Psoas muscle (tissue), 8 donors: ENCODE results near the gene LAMB3. TPM values are rescaled to one million over a fixed set of nuclear protein-coding genes. Genes with fewer than 3 reads are reported as not detected.
"Not testable (repeated sequence)": the region's sequence is repeated elsewhere in the genome, so short reads cannot be mapped to it uniquely, and the experiment has no call there.

Source experiments
- ATAC-seq, 4 donors: fragments of 200-7000 bp; cut with Tn5 transposase; one replicate each; pipeline ENCODE4 v1.9.1; 2020; ENCODE audit warnings: moderate library complexity in 3 of 4, mild to moderate bottlenecking in 2 of 4
- DNase-seq, 2 donors: peaks; one replicate each; pipeline ENCODE4 v3.0.0-alpha.2; 2020
- H3K27ac ChIP-seq: fragments of 200-600 bp; one replicate; pipeline ENCODE4 v1.8.0; 2022
- H3K27me3 ChIP-seq, 3 donors: fragments of 200-600 bp in 1 of 3; one replicate each; pipeline versions ENCODE4 v1.6.1 to v1.8.0; 2013 to 2022; ENCODE audit warnings: low read length in 2 of 3, mild to moderate bottlenecking in 2 of 3, moderate library complexity in 1 of 3; ENCODE audit not compliant: insufficient read depth in 3 of 3
- H3K36me3 ChIP-seq, 2 donors: fragments of 200-600 bp in 1 of 2; one replicate each; pipeline versions ENCODE4 v1.6.1 to v1.8.0; 2013 to 2022; ENCODE audit warnings: low read depth in 1 of 2, mild to moderate bottlenecking in 1 of 2, moderate library complexity in 1 of 2; ENCODE audit not compliant: insufficient read depth in 1 of 2
- H3K4me1 ChIP-seq: fragments of 200-600 bp; one replicate; pipeline ENCODE4 v1.8.0; 2022
- H3K4me3 ChIP-seq: fragments of 200-600 bp; one replicate; pipeline ENCODE4 v1.8.0; 2022; ENCODE audit warnings: mild to moderate bottlenecking
- H3K9me3 ChIP-seq: fragments of 200-600 bp; one replicate; pipeline ENCODE4 v1.8.0; 2022
- CTCF ChIP-seq: fragments of 200-600 bp; IDR thresholded peaks from one replicate; pipeline ENCODE4 v1.8.0; 2022; ENCODE audit warnings: antibody characterized with exemption
- WGBS, 3 donors: extraction: QIAGEN DNeasy Blood & Tissue Kit; methylation state at CpG; one replicate each; pipeline versions ENCODE4 v1.1.6 to v1.1.7; 2013; 5-methylcytosine and 5-hydroxymethylcytosine counted together
- intact Hi-C, 2 donors: fragments of 100-400 bp; cut with DNase I; formaldehyde crosslinking; loops; one replicate each; pipeline versions ENCODE4 v1.11.0 to v1.14.2; 2022
- long read RNA-seq, 2 donors: library from polyadenylated mRNA; unstranded; transcript quantifications; one replicate each; pipeline ENCODE4 v2.0.0, GENCODE V29; 2021
- polyA plus RNA-seq, 3 donors: library from polyadenylated mRNA; stranded (reverse); fragments of 200-250 nt; gene quantifications; one replicate each; pipeline ENCODE4 v1.2.3, GENCODE V29; 2013
- total RNA-seq, 4 donors: library from RNA; stranded (reverse); fragmentation: NEBNext Ultra II Directional in 2 of 4; extraction: Animal tissue kit (Norgen Biotek cat#: 25700) in 2 of 4; gene quantifications; one replicate each; pipeline versions ENCODE4 v1.2.1 to v1.2.4, GENCODE V29; 2021 to 2023
- donor health status: healthy with polysubstance abuse.
- donor health status: DM: no; HTN: no; CAD: no; lungs with moderate emphysema.
- donor health status: Bipolar disorder and iron deficiency.
- donor health status: healthy.
- donor health status: DM: yes; HTN: yes; CAD: no.
- donor health status: DM: no; HTN: no; CAD: no.
- donor health status: DM: no; HTN: no; CAD: no.
- donor health status: DM: yes; HTN: yes; CAD: no.

The LAMB3 gene
- total RNA-seq = 1 to 10 TPM in 3 of 4 donors, under 1 TPM in 1; 0.88 to 2.7 (median 1.8) TPM
- polyA plus RNA-seq = 1 to 10 TPM in 2 of 3 donors, under 1 TPM in 1; 0.98 to 2.6 (median 2.0) TPM
- long read RNA-seq, donor 1, partial matches to known transcripts = 1 of 2 reads
- long read RNA-seq, donor 1, other reads (novel, unspliced or antisense) = 1 of 2 reads
- long read RNA-seq, donor 2, full-length matches to known transcripts = 1 of 3 reads
- long read RNA-seq, donor 2, partial matches to known transcripts = 1 of 3 reads
- long read RNA-seq, donor 2, other reads (novel, unspliced or antisense) = 1 of 3 reads

- no peaks in the 10 kb centered on the region for H3K27me3 ChIP-seq
- DNase-seq (no peak), ATAC-seq (no peak)
- no peak for TF ChIP-seq CTCF
- intact Hi-C loops = no loop called here
- peak within 1 kb of the TSS; percentile 48 for H3K27ac ChIP-seq
- H3K36me3 ChIP-seq = no peaks in the 10 kb centered on the region
- no peak within 1 kb of the TSS for H3K4me3 ChIP-seq
- H3K4me1 ChIP-seq = peaks cover 24% of the 10 kb centered on the region
- H3K9me3 ChIP-seq = no peaks in the 10 kb centered on the region
- WGBS, 3 donors = 78 to 82% (median 80%) methylated on average over 14 of the region's 14 CpGs
Measured at GRCh38 chr1:209652121-209652735, at the start of gene LAMB3. Gene LAMB3, minus strand, starts transcription at chr1:209652425. Its CDS starts 1,481 bp downstream, at chr1:209650944.

GRCh38 chr1:209700686-209701085 is 48.5 kb upstream of the LAMB3 start:
- ATAC-seq, H3K27me3 ChIP-seq, H3K36me3 ChIP-seq, intact Hi-C loops, H3K9me3 ChIP-seq, DNase-seq, H3K4me3 ChIP-seq, H3K4me1 ChIP-seq, H3K27ac ChIP-seq: not testable (repeated sequence)

GRCh38 chr1:209697126-209697525 is 44.9 kb upstream of the LAMB3 start:
- H3K36me3 ChIP-seq = no peaks in the 10 kb centered on the region
- intact Hi-C loops = loop anchor here in 1 of 2 donors (2.0 kb wide), 1 partner anchor 96 kb away; no protein-coding TSS in a partner anchor
- no peaks in the 10 kb centered on the region for H3K27me3 ChIP-seq
- ATAC-seq (no peak), DNase-seq (no peak)
- H3K9me3 ChIP-seq = no peaks in the 10 kb centered on the region
- no peak overlapping the region for H3K4me3 ChIP-seq
- TF ChIP-seq CTCF = no peak
- H3K4me1 ChIP-seq = no peaks in the 10 kb centered on the region
- 82 to 85% (median 83%) methylated on average over 3 of the region's 3 CpGs for WGBS, 3 donors
- H3K27ac ChIP-seq = no peak overlapping the region

- intact Hi-C loops = loop anchor here in 1 of 2 donors (2.0 kb wide), 1 partner anchor 96 kb away; no protein-coding TSS in a partner anchor
- H3K9me3 ChIP-seq = no peaks in the 10 kb centered on the region
- H3K36me3 ChIP-seq = no peaks in the 10 kb centered on the region
- no peak for TF ChIP-seq CTCF
- H3K27me3 ChIP-seq = no peaks in the 10 kb centered on the region
- no peak for DNase-seq
- H3K4me1 ChIP-seq = no peaks in the 10 kb centered on the region
- H3K27ac ChIP-seq = no peak overlapping the region
- H3K4me3 ChIP-seq = no peak overlapping the region
- ATAC-seq = no peak
Measured at GRCh38 chr1:209696673-209697072, 44.4 kb upstream of the LAMB3 start.

- Histone ChIP-seq H3K4me1 (no peaks in the 10 kb centered on the region), H3K4me3 (no peak overlapping the region), H3K27ac (no peak overlapping the region), H3K9me3 (no peaks in the 10 kb centered on the region), H3K36me3 (no peaks in the 10 kb centered on the region), H3K27me3 (no peaks in the 10 kb centered on the region)
- intact Hi-C loops = loop anchor here (1.0 to 5.0 kb wide), 4 partner anchors 66 to 117 kb away; no protein-coding TSS in a partner anchor
- 1 to 4% (median 2%) methylated on average over 3 of the region's 3 CpGs for WGBS, 3 donors
- TF ChIP-seq CTCF = peak; percentile 85
- ATAC-seq (peak; percentile 76 to 92 (median 82)), DNase-seq (peak; percentile 77 to 81)
Measured at GRCh38 chr1:209692745-209693504, 40.7 kb upstream of the LAMB3 start.
